A673 (cell line): ENCODE results near the gene UCP2.

ENCODE experiments used
- CTCF ChIP-seq: fragments of 300-800, 200-600 bp; sonication (generic); conservative IDR thresholded peaks from 2 replicates; pipeline ENCODE4 v1.5.1; 2017; ENCODE audit warnings: low read depth, mild to moderate bottlenecking, antibody characterized with exemption, low read length, moderate library complexity, mixed read lengths
- EZH2 ChIP-seq: fragments of 200-600 bp; sonication (generic); IDR thresholded peaks from 2 replicates; pipeline ENCODE4 v1.6.1; 2017; ENCODE audit warnings: borderline replicate concordance, low read depth, mild to moderate bottlenecking, mixed read lengths, antibody characterized with exemption, low read length; ENCODE audit not compliant: poor library complexity, severe bottlenecking

GRCh38 chr11:73969091-73969490 is 13.6 kb downstream of the UCP2 start:
- TF ChIP-seq CTCF (no peak), EZH2 (no peak)
